HUDEP-2 (cell line): Measurements from ENCODE around the gene NRG3.
"Not testable (repeated sequence)": the region's sequence is repeated elsewhere in the genome, so short reads cannot be mapped to it uniquely, and the experiment has no call there.

ENCODE experiments used
- DNase-seq, 76 experiments: peaks; one replicate each; lab custom pipeline; 2025; ENCODE audit not compliant: unreplicated experiment in 76 of 76; lab: John Stamatoyannopoulos, UW

NRG3 gene

DNA sequence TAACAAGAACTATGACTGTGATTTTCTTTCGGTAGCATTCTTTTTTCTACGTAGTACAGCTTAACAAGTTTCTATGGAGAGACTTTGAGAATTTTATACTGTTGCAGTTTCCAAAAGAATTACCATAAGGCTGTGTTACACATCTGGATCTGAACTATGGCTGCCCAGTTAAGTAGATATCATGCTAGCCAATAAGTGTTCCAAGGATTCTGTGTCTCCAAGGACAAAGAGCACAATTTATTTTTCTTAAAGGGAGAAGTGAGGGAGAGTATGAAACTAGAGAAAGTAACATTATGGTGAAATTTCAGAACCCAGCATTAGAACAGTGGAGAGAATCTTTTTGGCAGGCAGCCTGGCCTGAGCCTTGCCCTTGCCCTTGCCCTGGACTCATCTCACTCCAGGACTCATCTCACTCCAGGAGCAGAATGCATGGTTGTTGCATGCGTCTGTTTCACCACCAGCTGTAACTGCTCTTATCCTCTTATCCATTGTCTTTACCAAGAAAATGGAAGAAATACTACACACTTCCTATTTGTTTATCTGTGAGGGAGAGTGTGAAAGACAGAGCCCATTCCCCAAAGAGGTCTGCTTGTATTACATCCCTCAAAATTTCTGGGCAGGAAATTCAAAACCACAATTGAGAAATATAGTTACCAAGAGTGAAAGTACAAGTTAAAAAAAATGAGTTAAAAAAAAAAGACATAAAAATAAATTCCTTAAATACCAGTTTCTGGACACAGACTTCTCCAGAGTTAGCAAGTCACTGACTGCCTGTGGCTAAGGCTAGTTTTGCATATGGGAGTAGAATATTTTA is 1067.5 kb downstream of the NRG3 start:
- DNase-seq: no peak

- no peak for DNase-seq
Measured at GRCh38 chr10:82943142-82943541, 1068.1 kb downstream of the NRG3 start.

- no peak for DNase-seq
Measured at GRCh38 chr10:82949816-82950575, 1075.0 kb downstream of the NRG3 start.

GRCh38 chr10:82953331-82953730 is 1078.3 kb downstream of the NRG3 start:
- DNase-seq: no peak

DNA sequence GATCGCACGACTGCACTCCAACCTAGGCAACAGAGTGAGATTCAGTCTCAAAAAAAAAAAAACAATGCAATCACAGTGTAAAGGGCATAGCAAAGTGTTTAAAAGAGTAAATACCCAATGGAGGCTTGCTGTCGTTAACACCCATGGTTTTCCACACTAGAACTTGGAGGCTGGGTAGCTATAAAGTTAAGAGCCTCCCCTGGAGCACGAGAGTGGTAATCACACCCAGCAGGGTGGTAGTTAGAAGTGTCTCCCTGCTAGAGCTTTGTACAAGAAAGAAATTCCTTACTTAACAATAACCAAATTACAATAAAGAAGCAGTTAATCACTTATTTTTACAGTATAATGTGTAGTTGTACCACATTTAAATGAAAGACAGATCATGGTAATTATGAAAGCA is 1078.9 kb downstream of the NRG3 start:
- no peak for DNase-seq

DNA sequence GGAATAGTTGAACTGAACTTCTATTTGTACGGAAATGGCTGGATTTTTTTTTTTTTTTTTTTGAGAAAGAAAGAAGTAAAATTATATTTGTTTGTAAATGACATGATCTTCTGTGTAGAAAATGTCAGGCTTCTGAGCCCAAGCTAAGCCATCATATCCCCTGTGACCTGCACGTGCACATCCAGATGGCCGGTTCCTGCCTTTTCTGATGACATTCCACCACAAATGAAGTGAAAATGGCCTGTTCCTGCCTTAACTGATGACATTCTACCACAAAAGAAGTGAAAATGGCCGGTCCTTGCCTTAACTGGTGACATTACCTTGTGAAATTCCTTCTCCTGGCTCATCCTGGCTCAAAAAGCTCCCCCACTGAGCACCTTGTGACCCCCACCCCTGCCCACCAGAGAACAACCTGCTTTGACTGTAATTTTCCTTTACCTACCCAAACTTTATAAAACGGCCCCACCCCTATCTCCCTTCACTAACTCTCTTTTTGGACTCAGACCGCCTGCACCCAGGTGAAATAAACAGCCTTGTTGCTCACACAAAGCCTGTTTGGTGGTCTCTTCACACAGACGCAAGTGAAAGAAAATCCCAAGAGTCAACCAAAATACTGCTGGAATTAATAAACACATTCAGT is 1085.5 kb downstream of the NRG3 start:
- DNase-seq: not testable (repeated sequence)

DNA sequence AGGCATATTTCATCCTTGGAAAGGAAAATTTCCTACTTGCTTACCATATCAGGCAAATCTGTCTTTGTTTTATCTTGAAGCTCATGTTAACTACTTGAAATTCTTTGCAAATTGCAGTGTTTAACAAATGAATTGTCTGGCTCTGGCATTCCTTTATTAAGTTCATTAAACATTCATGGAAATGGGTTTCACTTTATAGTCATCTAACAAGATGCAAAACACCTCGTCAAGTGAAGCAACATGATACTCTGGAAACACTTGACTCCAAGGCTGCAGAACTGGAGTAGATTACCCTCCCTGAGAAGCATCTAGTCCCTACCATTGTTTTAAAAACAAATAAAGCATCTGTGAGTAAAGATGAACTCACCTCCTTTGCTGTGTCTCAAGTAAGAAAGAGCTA is 1086.9 kb downstream of the NRG3 start:
- DNase-seq: no peak

DNA sequence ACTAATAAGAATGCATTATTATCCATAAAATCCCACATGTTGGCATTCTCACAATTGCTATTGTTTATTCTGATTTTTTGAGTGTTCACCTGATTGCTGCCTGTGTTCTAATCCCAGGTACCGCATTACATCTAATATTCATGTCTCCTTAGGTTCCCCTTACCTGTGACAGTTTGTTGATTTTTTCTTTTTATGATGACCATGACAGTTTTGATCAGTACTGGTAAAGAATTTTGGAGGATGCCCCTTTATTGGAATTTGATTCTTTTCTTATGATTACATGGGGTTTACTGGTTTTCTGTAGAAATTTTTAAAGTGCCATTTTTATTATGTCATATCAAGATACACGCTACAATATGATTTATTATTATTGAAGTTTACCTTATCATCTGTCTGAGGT is 1091.1 kb downstream of the NRG3 start:
- DNase-seq: no peak

- no peak for DNase-seq
Measured at GRCh38 chr10:82968533-82968932, 1093.5 kb downstream of the NRG3 start.

DNA sequence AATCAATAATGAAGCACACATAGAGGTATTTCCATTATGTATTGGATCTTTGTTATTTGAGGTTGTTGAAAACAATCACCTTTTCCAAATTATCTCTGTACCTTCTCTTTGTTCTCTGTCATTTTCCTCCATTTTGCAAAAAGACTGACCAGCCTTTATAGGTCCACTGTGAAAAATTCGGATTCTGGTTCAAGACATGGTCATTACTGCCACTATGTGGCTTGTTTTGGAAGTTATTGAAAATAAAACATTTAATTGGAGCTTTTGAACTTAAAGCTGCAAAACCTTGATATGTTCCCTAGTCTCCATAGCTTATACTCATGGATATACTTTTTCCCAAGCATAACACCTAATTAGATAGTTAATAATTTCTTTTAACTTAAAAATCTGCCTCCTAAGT is 1094.4 kb downstream of the NRG3 start:
- no peak for DNase-seq

GRCh38 chr10:82980321-82980720 is 1105.3 kb downstream of the NRG3 start:
- no peak for DNase-seq

- DNase-seq: no peak
Measured at GRCh38 chr10:82981137-82981723, 1106.2 kb downstream of the NRG3 start.

- no peak for DNase-seq
Measured at GRCh38 chr10:82982110-82982608, 1107.2 kb downstream of the NRG3 start.

DNA sequence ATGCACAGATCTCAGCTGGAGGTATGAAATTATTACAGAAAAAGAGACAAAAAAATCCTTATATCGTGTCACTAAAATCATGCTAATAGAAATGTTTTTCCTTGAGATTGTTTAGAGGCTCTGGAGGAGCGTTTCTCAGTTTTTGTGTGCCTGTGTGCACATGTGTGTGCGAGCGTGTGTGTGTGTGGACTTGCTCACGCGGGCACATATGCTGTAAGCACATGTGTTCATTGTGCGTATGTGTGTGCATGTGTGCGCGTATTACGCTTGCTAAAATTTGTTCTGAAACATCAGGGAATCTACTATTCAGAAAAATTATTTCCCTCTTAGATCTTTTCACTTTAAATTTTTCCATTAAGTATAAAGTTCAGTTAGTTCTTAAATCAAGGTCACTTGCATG is 1111.2 kb downstream of the NRG3 start:
- DNase-seq: no peak

DNA sequence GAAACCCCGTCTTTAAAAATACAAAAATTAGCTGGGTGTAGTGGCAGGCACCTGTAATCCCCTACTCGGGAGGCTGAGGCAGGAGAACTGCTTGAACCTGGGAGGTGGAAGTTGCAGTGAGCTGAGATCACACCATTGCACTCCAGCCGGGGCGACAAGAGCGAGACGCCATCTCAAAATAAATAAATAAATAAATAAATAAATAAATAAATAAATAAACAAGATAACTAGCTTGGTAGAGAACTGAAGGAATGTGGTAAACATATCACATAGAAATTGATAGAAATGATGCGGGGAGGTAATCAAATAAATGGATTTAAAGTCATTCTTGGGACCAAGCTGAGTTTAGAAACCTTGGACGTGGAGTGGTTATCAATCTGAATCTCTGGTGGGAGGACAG is 1131.5 kb downstream of the NRG3 start:
- not testable (repeated sequence) for DNase-seq

DNA sequence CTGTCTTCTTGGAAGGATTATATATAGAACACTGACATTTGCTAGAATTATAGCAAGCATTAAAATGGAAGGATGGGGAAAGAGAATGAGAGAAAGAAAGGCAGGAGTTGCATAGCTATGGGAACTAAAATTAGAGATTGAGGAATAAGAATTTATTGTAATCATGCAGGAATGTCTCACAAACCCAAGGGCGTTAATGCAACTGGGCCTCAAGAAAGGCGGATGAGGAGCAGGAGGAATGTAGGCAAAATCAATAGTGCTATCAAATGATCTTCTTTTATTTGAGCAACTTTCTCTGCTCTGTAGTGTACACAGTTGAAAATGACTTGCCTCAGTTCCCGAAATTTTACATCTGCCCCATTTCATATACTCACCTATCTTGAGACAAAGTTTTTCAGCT is 1132.5 kb downstream of the NRG3 start:
- no peak for DNase-seq

DNA sequence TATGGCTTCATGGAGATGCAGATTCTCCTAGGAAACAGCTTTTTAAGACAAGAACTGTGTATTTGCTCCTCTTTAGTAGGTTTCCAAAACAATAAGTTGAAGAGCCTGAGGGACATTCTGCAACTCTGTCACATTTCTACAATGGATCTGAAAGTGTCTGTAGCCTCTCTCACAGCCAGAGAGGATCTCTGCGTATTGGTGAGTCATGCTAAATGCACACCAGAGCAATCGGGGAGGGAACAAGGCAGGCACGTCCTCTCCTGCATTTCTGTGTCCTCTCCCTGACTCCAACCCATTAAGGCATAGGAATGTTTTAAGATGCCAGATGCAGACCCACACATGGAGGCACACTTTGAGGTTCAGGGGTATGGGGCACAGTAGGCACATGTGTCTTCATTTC is 1137.9 kb downstream of the NRG3 start:
- no peak for DNase-seq

- no peak for DNase-seq
Measured at GRCh38 chr10:83017076-83017867, 1142.3 kb downstream of the NRG3 start.

- DNase-seq: no peak
Measured at GRCh38 chr10:83023662-83024061, 1148.7 kb downstream of the NRG3 start.
